Neural cell (in vitro differentiated cells): Measurements from ENCODE around the gene COL18A1. TPM values are rescaled to one million over a fixed set of nuclear protein-coding genes. Genes with fewer than 3 reads are reported as not detected.

Experiments used
- H2AFZ ChIP-seq: fragments of 200-600, 300-800 bp; sonication (generic), shearing (Covaris generic); 2 replicates; pipeline ENCODE4 v1.6.0; 2014; ENCODE audit warnings: low read depth, mild to moderate bottlenecking, antibody characterized with exemption, low read length, moderate library complexity
- H3F3A ChIP-seq: fragments of 200-600 bp; shearing (Covaris generic); 2 replicates; pipeline ENCODE4 v1.6.1; 2016; ENCODE audit warnings: mild to moderate bottlenecking, moderate library complexity, mixed read lengths, antibody characterized with exemption, low read length; ENCODE audit not compliant: insufficient read depth, poor library complexity, severe bottlenecking
- H3K27ac ChIP-seq: fragments of 200-600, 300-800 bp; sonication (generic), shearing (Covaris generic); 2 replicates; pipeline ENCODE4 v1.5.1; 2014; ENCODE audit warnings: mild to moderate bottlenecking, low read length, moderate library complexity
- H3K27me3 ChIP-seq: fragments of 300-800, 200-600 bp; sonication (generic), shearing (Covaris generic); 2 replicates; pipeline ENCODE4 v1.6.0; 2014; ENCODE audit warnings: mild to moderate bottlenecking, low read depth, low read length, moderate library complexity; ENCODE audit not compliant: insufficient read depth
- H3K36me3 ChIP-seq: fragments of 300-800, 200-600 bp; sonication (generic), shearing (Covaris generic); 2 replicates; pipeline ENCODE4 v1.5.1; 2014; ENCODE audit warnings: mild to moderate bottlenecking, antibody characterized with exemption, low read length, moderate library complexity; ENCODE audit not compliant: insufficient read depth
- H3K4me2 ChIP-seq: fragments of 300-800, 200-600 bp; sonication (generic), shearing (Covaris generic); 2 replicates; pipeline ENCODE4 v1.6.0; 2014; ENCODE audit warnings: mild to moderate bottlenecking, low read length
- H3K4me3 ChIP-seq: fragments of 300-800, 200-600 bp; sonication (generic), shearing (Covaris generic); 2 replicates; pipeline ENCODE4 v1.5.1; 2014; ENCODE audit warnings: mild to moderate bottlenecking, low read length, moderate library complexity
- H3K79me2 ChIP-seq: fragments of 200-600 bp; shearing (Covaris generic); replicated peaks from 2 replicates; pipeline ENCODE4 v1.6.0; 2014; ENCODE audit warnings: mild to moderate bottlenecking, low read length, moderate library complexity; ENCODE audit not compliant: insufficient read depth
- H3K9ac ChIP-seq: fragments of 300-800, 200-600 bp; sonication (generic), shearing (Covaris generic); 2 replicates; pipeline ENCODE4 v1.6.1; 2016; ENCODE audit warnings: mild to moderate bottlenecking, low read length, mixed read lengths
- H3K9me2 ChIP-seq: fragments of 200-600 bp; shearing (Covaris generic); 2 replicates; pipeline ENCODE4 v1.6.1; 2016; ENCODE audit warnings: mild to moderate bottlenecking, low read length, mixed read lengths; ENCODE audit not compliant: insufficient read depth
- H3K9me3 ChIP-seq: fragments of 200-600, 300-800 bp; sonication (generic), shearing (Covaris generic); 2 replicates; pipeline ENCODE4 v1.6.1; 2016; ENCODE audit warnings: mild to moderate bottlenecking, mixed run types, low read length, moderate library complexity, mixed read lengths
- H4K20me1 ChIP-seq: fragments of 200-600 bp; shearing (Covaris generic); 2 replicates; pipeline ENCODE4 v1.6.1; 2016; ENCODE audit warnings: mild to moderate bottlenecking, mixed run types; ENCODE audit not compliant: insufficient read depth
- CTCF ChIP-seq: fragments of 450-650 bp; IDR thresholded peaks from 2 replicates; pipeline ENCODE4 v1.5.1; 2014; ENCODE audit warnings: antibody characterized with exemption, mild to moderate bottlenecking, moderate library complexity; ENCODE audit not compliant: poor library complexity, severe bottlenecking
- EP300 ChIP-seq: fragments of 450-650 bp; conservative IDR thresholded peaks from 2 replicates; pipeline ENCODE4 v1.6.1; 2014; ENCODE audit warnings: antibody characterized with exemption, mild to moderate bottlenecking, moderate library complexity; ENCODE audit not compliant: poor library complexity, severe bottlenecking
- EZH2 ChIP-seq: fragments of 200-600, 300-800 bp; shearing (Covaris generic), sonication (generic); IDR thresholded peaks from 2 replicates; pipeline ENCODE4 v1.6.1; 2014; ENCODE audit warnings: antibody characterized with exemption, low read length, borderline replicate concordance, mild to moderate bottlenecking; ENCODE audit not compliant: insufficient read depth, poor library complexity, severe bottlenecking
- MXI1 ChIP-seq: fragments of 450-650 bp; conservative IDR thresholded peaks from 2 replicates; pipeline ENCODE4 v1.6.1; 2014; ENCODE audit warnings: antibody characterized with exemption, mild to moderate bottlenecking; ENCODE audit not compliant: poor library complexity, severe bottlenecking
- POLR2AphosphoS5 ChIP-seq: IDR thresholded peaks from 2 replicates; pipeline ENCODE4 v1.6.1; 2012
- RAD21 ChIP-seq: fragments of 450-650 bp; conservative IDR thresholded peaks from 2 replicates; pipeline ENCODE4 v1.6.1; 2014; ENCODE audit warnings: antibody characterized with exemption, mild to moderate bottlenecking, moderate library complexity
- SMC3 ChIP-seq: fragments of 450-650 bp; conservative IDR thresholded peaks from 2 replicates; pipeline ENCODE4 v1.6.1; 2014; ENCODE audit warnings: antibody characterized with exemption, mild to moderate bottlenecking, moderate library complexity; ENCODE audit not compliant: poor library complexity
- TAF1 ChIP-seq: IDR thresholded peaks from 2 replicates; pipeline ENCODE4 v1.6.1; 2012; ENCODE audit warnings: low read depth
- polyA plus RNA-seq: library from polyadenylated mRNA; depleted of rRNA; stranded (reverse); fragments of >200 nt; gene quantifications from 2 replicates; pipeline ENCODE4 v1.2.3, GENCODE V29; 2014
- TF ChIP-seq, protein P1 (sequence below): IDR thresholded peaks from 2 replicates; pipeline ENCODE4 v1.6.1; 2012; ENCODE audit warnings: borderline replicate concordance

The COL18A1 gene
- polyA plus RNA-seq, 1 donor from 2014 or later = 2.5 TPM

GRCh38 chr21:45391743-45392572, 13.0 kb upstream of the COL18A1 start:
- Histone ChIP-seq H3K27ac (no peak overlapping the region), H3F3A (no peaks in the 10 kb centered on the region), H3K27me3 (no peaks in the 10 kb centered on the region), H3K4me3 (no peak overlapping the region), H3K9me2 (no peaks in the 10 kb centered on the region), H3K9ac (no peak overlapping the region), H3K9me3 (no peaks in the 10 kb centered on the region), H3K36me3 (no peaks in the 10 kb centered on the region), H3K79me2 (no peaks in the 10 kb centered on the region), H4K20me1 (no peaks in the 10 kb centered on the region), H2AFZ (no peak overlapping the region), H3K4me2 (no peak overlapping the region)
- TF ChIP-seq MXI1 (no peak), CTCF (no peak), EZH2 (no peak), TAF1 (no peak)

GRCh38 chr21:45392573-45392971, 12.4 kb upstream of the COL18A1 start:
- no peak overlapping the region for H3K4me2 ChIP-seq
- peaks cover 2% of the 10 kb centered on the region for H3K27me3 ChIP-seq
- no peak overlapping the region for H3K27ac ChIP-seq
- no peaks in the 10 kb centered on the region for H3K79me2 ChIP-seq
- no peak for TF ChIP-seq CTCF
- TF ChIP-seq TAF1 = no peak
- TF ChIP-seq EZH2 = no peak
- no peak for TF ChIP-seq MXI1
- TF ChIP-seq, protein P1, sequence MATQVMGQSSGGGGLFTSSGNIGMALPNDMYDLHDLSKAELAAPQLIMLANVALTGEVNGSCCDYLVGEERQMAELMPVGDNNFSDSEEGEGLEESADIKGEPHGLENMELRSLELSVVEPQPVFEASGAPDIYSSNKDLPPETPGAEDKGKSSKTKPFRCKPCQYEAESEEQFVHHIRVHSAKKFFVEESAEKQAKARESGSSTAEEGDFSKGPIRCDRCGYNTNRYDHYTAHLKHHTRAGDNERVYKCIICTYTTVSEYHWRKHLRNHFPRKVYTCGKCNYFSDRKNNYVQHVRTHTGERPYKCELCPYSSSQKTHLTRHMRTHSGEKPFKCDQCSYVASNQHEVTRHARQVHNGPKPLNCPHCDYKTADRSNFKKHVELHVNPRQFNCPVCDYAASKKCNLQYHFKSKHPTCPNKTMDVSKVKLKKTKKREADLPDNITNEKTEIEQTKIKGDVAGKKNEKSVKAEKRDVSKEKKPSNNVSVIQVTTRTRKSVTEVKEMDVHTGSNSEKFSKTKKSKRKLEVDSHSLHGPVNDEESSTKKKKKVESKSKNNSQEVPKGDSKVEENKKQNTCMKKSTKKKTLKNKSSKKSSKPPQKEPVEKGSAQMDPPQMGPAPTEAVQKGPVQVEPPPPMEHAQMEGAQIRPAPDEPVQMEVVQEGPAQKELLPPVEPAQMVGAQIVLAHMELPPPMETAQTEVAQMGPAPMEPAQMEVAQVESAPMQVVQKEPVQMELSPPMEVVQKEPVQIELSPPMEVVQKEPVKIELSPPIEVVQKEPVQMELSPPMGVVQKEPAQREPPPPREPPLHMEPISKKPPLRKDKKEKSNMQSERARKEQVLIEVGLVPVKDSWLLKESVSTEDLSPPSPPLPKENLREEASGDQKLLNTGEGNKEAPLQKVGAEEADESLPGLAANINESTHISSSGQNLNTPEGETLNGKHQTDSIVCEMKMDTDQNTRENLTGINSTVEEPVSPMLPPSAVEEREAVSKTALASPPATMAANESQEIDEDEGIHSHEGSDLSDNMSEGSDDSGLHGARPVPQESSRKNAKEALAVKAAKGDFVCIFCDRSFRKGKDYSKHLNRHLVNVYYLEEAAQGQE = no peak
- no peak for TF ChIP-seq SMC3
- TF ChIP-seq RAD21 = no peak
- TF ChIP-seq EP300 = no peak
- no peak for TF ChIP-seq POLR2AphosphoS5
- H3K9me3 ChIP-seq = no peaks in the 10 kb centered on the region
- H3K9ac ChIP-seq = no peak overlapping the region
- no peaks in the 10 kb centered on the region for H4K20me1 ChIP-seq
- no peaks in the 10 kb centered on the region for H3F3A ChIP-seq
- H2AFZ ChIP-seq = no peak overlapping the region
- no peaks in the 10 kb centered on the region for H3K9me2 ChIP-seq
- H3K36me3 ChIP-seq = no peaks in the 10 kb centered on the region
- no peak overlapping the region for H3K4me3 ChIP-seq
